COLO668 (cell line): Measurements from ENCODE around the gene MZB1.
"Not testable (repeated sequence)": the region's sequence is repeated elsewhere in the genome, so short reads cannot be mapped to it uniquely, and the experiment has no call there.

Experiments used
- DNase-seq: peaks from one replicate; lab custom pipeline; 2025; ENCODE audit not compliant: unreplicated experiment; lab: John Stamatoyannopoulos, UW

Gene MZB1

GRCh38 chr5:139410993-139411828, 21.5 kb upstream of the MZB1 start:
- DNase-seq, result no peak

GRCh38 chr5:139410121-139410992, 20.6 kb upstream of the MZB1 start:
- no peak for DNase-seq

GRCh38 chr5:139409116-139409515, 19.4 kb upstream of the MZB1 start:
- not testable (repeated sequence) for DNase-seq

GRCh38 chr5:139408191-139408590, 18.5 kb upstream of the MZB1 start:
- no peak for DNase-seq

- DNase-seq, result no peak
Observed at GRCh38 chr5:139407517-139407916, 17.8 kb upstream of the MZB1 start.

GRCh38 chr5:139406963-139407362, 17.2 kb upstream of the MZB1 start:
- no peak for DNase-seq

GRCh38 chr5:139404484-139404840, 14.7 kb upstream of the MZB1 start:
- DNase-seq, result no peak

- peak; percentile 93 for DNase-seq
Observed at GRCh38 chr5:139403787-139404483, 14.2 kb upstream of the MZB1 start, which contains the start of gene SPATA24. Gene SPATA24 (minus strand): TSS chr5:139404089. CDS start chr5:139404060, 29 bp downstream.

GRCh38 chr5:139403418-139403786, 13.7 kb upstream of the MZB1 start:
- no peak for DNase-seq

GRCh38 chr5:139402561-139403158, 12.9 kb upstream of the MZB1 start:
- DNase-seq, result peak; percentile 29

GRCh38 chr5:139401546-139401945, 11.8 kb upstream of the MZB1 start:
- DNase-seq, result no peak

GRCh38 chr5:139399501-139400121, 9.9 kb upstream of the MZB1 start:
- no peak for DNase-seq

GRCh38 chr5:139397921-139398320, 8.2 kb upstream of the MZB1 start:
- DNase-seq, result no peak

- DNase-seq, result no peak
Observed at GRCh38 chr5:139396691-139397090, 7.0 kb upstream of the MZB1 start.

- DNase-seq, result no peak
Observed at GRCh38 chr5:139395844-139396640, 6.3 kb upstream of the MZB1 start.

GRCh38 chr5:139394654-139395566, 5.2 kb upstream of the MZB1 start, which contains the start of gene PROB1:
Gene PROB1 (minus strand): TSS chr5:139395104. CDS start chr5:139395081, 23 bp downstream.
- no peak for DNase-seq

- DNase-seq, result peak; percentile 18
Observed at GRCh38 chr5:139394123-139394653, 4.5 kb upstream of the MZB1 start.

- no peak for DNase-seq
Observed at GRCh38 chr5:139393497-139394122, 3.9 kb upstream of the MZB1 start.
